Measurements from ENCODE around the gene TLR2.
A peak's percentile ranks its signal among the peaks of the same experiment; 100 is the strongest.

DNA sequence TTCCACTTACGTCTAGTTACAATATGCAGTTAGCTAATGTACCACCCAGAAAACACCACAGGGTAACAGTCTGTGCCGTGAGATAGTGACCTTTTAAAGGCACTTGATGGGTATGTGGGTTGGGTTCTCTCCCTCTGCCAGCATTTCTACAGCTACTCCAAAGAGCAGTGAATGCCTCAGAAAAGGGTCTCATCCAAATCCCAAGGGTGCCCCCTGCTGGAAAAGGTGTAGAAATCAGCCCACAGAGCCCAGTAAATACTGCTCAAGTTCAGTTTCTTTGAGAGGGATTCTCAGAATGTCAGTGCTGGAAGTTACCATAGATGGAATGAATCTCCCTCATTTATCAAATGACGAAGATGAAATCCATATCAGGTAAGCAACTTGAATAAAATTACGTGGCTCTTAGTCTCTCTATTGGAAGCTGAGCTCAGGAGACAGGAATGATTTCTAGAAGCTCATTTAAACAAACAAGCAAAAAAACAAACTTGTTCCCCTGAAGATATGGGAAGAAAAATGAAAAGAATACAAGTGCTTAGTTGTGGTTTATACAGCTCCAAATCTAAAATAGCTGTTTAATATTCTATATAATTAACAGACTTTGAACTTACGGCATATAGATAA is 66.2 kb downstream of the TLR2 start:
- TF ChIP-seq EP300 (IDR thresholded peaks at IDR 0.05; ENCODE audit: low read depth): no peak
- TF ChIP-seq, protein P1, sequence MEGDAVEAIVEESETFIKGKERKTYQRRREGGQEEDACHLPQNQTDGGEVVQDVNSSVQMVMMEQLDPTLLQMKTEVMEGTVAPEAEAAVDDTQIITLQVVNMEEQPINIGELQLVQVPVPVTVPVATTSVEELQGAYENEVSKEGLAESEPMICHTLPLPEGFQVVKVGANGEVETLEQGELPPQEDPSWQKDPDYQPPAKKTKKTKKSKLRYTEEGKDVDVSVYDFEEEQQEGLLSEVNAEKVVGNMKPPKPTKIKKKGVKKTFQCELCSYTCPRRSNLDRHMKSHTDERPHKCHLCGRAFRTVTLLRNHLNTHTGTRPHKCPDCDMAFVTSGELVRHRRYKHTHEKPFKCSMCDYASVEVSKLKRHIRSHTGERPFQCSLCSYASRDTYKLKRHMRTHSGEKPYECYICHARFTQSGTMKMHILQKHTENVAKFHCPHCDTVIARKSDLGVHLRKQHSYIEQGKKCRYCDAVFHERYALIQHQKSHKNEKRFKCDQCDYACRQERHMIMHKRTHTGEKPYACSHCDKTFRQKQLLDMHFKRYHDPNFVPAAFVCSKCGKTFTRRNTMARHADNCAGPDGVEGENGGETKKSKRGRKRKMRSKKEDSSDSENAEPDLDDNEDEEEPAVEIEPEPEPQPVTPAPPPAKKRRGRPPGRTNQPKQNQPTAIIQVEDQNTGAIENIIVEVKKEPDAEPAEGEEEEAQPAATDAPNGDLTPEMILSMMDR (IDR thresholded peaks at IDR 0.05): peak; percentile 35 to 52 (median 49)
- no peak for TF ChIP-seq POLR2A (IDR thresholded peaks at IDR 0.05)
- TF ChIP-seq POLR2AphosphoS5 (IDR thresholded peaks at IDR 0.05): no peak
